Activated T-helper 1 cell treated with anti-CD3 and anti-CD28 coated beads, Interleukin-12 subunit alpha, Interleukin-12 subunit beta, Interleukin-2, Interleukin-4 antibody, amounts not matched to agents 30 ng/mL and 10 ng/mL and 1 ng/mL, durations not matched to agents 14 hours and 24 hours and 36 hours (primary cell): ENCODE results near the gene OLIG3. TPM values are rescaled to one million over a fixed set of nuclear protein-coding genes. Genes with fewer than 3 reads are reported as not detected.

Experiments used
- DNase-seq: peaks from one replicate; pipeline ENCODE4 v3.0.0; 2021; ENCODE audit warnings: low spot score
- H3K27ac Mint-ChIP-seq: one replicate; pipeline ENCODE4 v1.8.0; 2021; ENCODE audit warnings: mild to moderate bottlenecking, mixed read lengths
- H3K27me3 Mint-ChIP-seq: one replicate; pipeline ENCODE4 v1.8.0; 2022; ENCODE audit warnings: mild to moderate bottlenecking, moderate library complexity, mixed read lengths; ENCODE audit not compliant: insufficient read depth
- H3K36me3 Mint-ChIP-seq: one replicate; pipeline ENCODE4 v1.8.0; 2021; ENCODE audit warnings: low read depth, mixed read lengths
- H3K4me1 Mint-ChIP-seq: one replicate; pipeline ENCODE4 v1.8.0; 2021; ENCODE audit warnings: low read depth, mixed read lengths
- H3K4me3 Mint-ChIP-seq: one replicate; pipeline ENCODE4 v1.8.0; 2021; ENCODE audit warnings: mild to moderate bottlenecking, moderate library complexity, mixed read lengths
- H3K9me3 Mint-ChIP-seq: one replicate; pipeline ENCODE4 v1.8.0; 2021; ENCODE audit warnings: mixed read lengths
- intact Hi-C: fragments of 100-400 bp; cut with micrococcal nuclease; formaldehyde crosslinking; loops from one replicate; pipeline ENCODE4 v1.15.1; 2024
- total RNA-seq: library from RNA; stranded (reverse); gene quantifications from 2 replicates; pipeline ENCODE4 v1.2.3, GENCODE V29; 2022

Gene OLIG3
- total RNA-seq, 1 donor from 2014 or later: not detected

- intact Hi-C loops: no loop called here
- H3K4me1 Mint-ChIP-seq: no peaks in the 10 kb centered on the region
- H3K36me3 Mint-ChIP-seq: no peaks in the 10 kb centered on the region
- no peak for DNase-seq
- H3K4me3 Mint-ChIP-seq: no peak overlapping the region
- no peaks in the 10 kb centered on the region for H3K9me3 Mint-ChIP-seq
- peaks cover 13% of the 10 kb centered on the region for H3K27me3 Mint-ChIP-seq
- H3K27ac Mint-ChIP-seq: no peak overlapping the region
Observed at GRCh38 chr6:137473598-137473997, 20.6 kb downstream of the OLIG3 start.

GRCh38 chr6:137472641-137473137, 21.5 kb downstream of the OLIG3 start:
- Mint-ChIP-seq H3K4me1 (no peaks in the 10 kb centered on the region), H3K36me3 (no peaks in the 10 kb centered on the region), H3K27ac (no peak overlapping the region), H3K9me3 (no peaks in the 10 kb centered on the region), H3K4me3 (no peak overlapping the region), H3K27me3 (peaks cover 7% of the 10 kb centered on the region)
- intact Hi-C loops: no loop called here
- DNase-seq: no peak

GRCh38 chr6:137471986-137472385, 22.2 kb downstream of the OLIG3 start:
- Mint-ChIP-seq H3K4me3 (no peak overlapping the region), H3K27me3 (peaks cover 7% of the 10 kb centered on the region), H3K36me3 (no peaks in the 10 kb centered on the region), H3K27ac (no peak overlapping the region), H3K4me1 (no peaks in the 10 kb centered on the region), H3K9me3 (no peaks in the 10 kb centered on the region)
- DNase-seq: no peak
- intact Hi-C loops: no loop called here

- no peaks in the 10 kb centered on the region for H3K4me1 Mint-ChIP-seq
- H3K36me3 Mint-ChIP-seq: no peaks in the 10 kb centered on the region
- no peak overlapping the region for H3K27ac Mint-ChIP-seq
- no peak overlapping the region for H3K4me3 Mint-ChIP-seq
- intact Hi-C loops: no loop called here
- DNase-seq: no peak
- no peaks in the 10 kb centered on the region for H3K9me3 Mint-ChIP-seq
- H3K27me3 Mint-ChIP-seq: peaks cover 6% of the 10 kb centered on the region
Observed at GRCh38 chr6:137471497-137471896, 22.7 kb downstream of the OLIG3 start.

- intact Hi-C loops: no loop called here
- H3K4me1 Mint-ChIP-seq: no peaks in the 10 kb centered on the region
- H3K27me3 Mint-ChIP-seq: peaks cover 8% of the 10 kb centered on the region
- no peak overlapping the region for H3K27ac Mint-ChIP-seq
- DNase-seq: no peak
- no peak overlapping the region for H3K4me3 Mint-ChIP-seq
- no peaks in the 10 kb centered on the region for H3K9me3 Mint-ChIP-seq
- H3K36me3 Mint-ChIP-seq: no peaks in the 10 kb centered on the region
Observed at GRCh38 chr6:137467211-137467610, 27.0 kb downstream of the OLIG3 start.

- intact Hi-C loops: no loop called here
- Mint-ChIP-seq H3K27me3 (peaks cover 16% of the 10 kb centered on the region), H3K9me3 (no peaks in the 10 kb centered on the region), H3K4me1 (no peaks in the 10 kb centered on the region), H3K36me3 (no peaks in the 10 kb centered on the region), H3K4me3 (no peak overlapping the region), H3K27ac (no peak overlapping the region)
- no peak for DNase-seq
Observed at GRCh38 chr6:137465378-137466009, 28.7 kb downstream of the OLIG3 start.

- Mint-ChIP-seq H3K27me3 (peaks cover 18% of the 10 kb centered on the region), H3K4me3 (no peak overlapping the region), H3K27ac (no peak overlapping the region), H3K9me3 (no peaks in the 10 kb centered on the region), H3K4me1 (no peaks in the 10 kb centered on the region), H3K36me3 (no peaks in the 10 kb centered on the region)
- intact Hi-C loops: no loop called here
- no peak for DNase-seq
Observed at GRCh38 chr6:137452333-137452894, 41.8 kb downstream of the OLIG3 start.

GRCh38 chr6:137443901-137444300, 50.3 kb downstream of the OLIG3 start:
- H3K36me3 Mint-ChIP-seq: no peaks in the 10 kb centered on the region
- no peaks in the 10 kb centered on the region for H3K9me3 Mint-ChIP-seq
- intact Hi-C loops: no loop called here
- H3K27ac Mint-ChIP-seq: no peak overlapping the region
- DNase-seq: no peak
- H3K4me3 Mint-ChIP-seq: no peak overlapping the region
- H3K4me1 Mint-ChIP-seq: peaks cover 10% of the 10 kb centered on the region
- H3K27me3 Mint-ChIP-seq: peaks cover 22% of the 10 kb centered on the region
